Activated CD4-positive, alpha-beta T cell treated with anti-CD3 and anti-CD28 coated beads, Interleukin-2, amount 50 U/mL, for 48 hours (primary cell): ENCODE measurements around the gene SDR39U1.

Experiments used
- DNase-seq, 2 experiments: peaks; one replicate each; pipeline ENCODE4 v3.0.0-alpha.2; 2020

The SDR39U1 gene

DNA sequence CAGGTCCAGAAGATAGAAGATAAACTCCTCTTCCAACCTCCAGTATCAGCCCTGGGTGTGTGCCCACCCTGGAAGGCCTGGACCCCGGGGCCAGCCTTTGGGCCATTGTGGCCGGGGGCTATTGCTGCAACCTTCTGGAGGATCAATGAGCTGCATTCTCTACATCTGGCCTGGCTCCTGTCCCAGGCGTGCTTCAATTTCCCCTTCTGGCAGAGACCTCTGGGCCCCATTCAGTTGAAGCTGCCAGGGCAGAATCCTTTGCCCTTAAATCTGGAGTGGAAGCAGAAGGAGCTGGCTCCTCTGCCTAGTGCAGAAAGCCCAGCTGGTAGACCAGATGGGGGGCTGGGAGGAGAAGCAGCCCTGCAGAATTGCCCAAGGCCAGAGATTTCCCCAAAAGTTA is 33.8 kb downstream of the SDR39U1 start:
- no peak for DNase-seq

- DNase-seq = no peak
These were observed 34.8 kb downstream of the SDR39U1 start for GRCh38 chr14:24407608-24408325.

- DNase-seq = no peak
These were observed 36.2 kb downstream of the SDR39U1 start for GRCh38 chr14:24406416-24406815.

GRCh38 chr14:24404814-24405213 is 37.8 kb downstream of the SDR39U1 start:
- DNase-seq = no peak

DNA sequence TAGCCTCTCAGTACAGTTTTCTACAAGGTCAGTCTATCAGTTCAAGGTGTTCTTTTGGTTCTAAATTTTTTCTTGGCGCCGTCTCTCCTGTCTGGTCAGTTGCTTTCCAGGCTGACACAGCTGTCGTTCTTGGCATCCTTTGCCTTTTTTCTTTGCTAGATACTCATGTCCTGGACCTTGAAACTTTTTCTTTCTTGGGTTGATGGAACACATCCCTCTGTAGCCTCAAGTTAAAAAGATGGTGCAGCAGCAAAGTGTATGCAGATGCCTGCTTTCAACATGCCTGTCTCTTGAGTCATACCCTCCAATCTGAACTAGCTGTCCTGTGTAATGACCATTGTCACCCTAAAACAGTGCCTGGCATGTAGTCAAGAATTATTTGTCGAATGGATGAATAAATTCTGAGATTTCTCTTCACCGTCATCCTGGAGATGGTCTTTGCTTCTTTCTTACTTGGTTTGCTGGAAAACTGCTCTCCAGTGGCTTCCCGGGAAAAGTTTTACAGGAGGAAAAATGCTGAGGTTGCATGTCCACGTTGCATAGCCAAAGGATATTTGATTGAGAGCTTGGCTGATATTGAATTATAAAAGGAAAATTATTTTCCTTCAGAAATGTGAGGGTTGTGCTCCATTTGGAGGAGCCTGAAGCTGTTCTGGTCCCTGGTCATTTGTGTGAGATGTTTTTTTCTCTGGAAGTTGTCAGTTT is 39.1 kb downstream of the SDR39U1 start:
- DNase-seq = no peak

GRCh38 chr14:24401810-24402702 is 40.5 kb downstream of the SDR39U1 start:
- DNase-seq = no peak

- DNase-seq = no peak
These were observed 42.4 kb downstream of the SDR39U1 start for GRCh38 chr14:24399999-24400718.

- no peak for DNase-seq
These were observed 43.1 kb downstream of the SDR39U1 start for GRCh38 chr14:24399447-24399822.

DNA sequence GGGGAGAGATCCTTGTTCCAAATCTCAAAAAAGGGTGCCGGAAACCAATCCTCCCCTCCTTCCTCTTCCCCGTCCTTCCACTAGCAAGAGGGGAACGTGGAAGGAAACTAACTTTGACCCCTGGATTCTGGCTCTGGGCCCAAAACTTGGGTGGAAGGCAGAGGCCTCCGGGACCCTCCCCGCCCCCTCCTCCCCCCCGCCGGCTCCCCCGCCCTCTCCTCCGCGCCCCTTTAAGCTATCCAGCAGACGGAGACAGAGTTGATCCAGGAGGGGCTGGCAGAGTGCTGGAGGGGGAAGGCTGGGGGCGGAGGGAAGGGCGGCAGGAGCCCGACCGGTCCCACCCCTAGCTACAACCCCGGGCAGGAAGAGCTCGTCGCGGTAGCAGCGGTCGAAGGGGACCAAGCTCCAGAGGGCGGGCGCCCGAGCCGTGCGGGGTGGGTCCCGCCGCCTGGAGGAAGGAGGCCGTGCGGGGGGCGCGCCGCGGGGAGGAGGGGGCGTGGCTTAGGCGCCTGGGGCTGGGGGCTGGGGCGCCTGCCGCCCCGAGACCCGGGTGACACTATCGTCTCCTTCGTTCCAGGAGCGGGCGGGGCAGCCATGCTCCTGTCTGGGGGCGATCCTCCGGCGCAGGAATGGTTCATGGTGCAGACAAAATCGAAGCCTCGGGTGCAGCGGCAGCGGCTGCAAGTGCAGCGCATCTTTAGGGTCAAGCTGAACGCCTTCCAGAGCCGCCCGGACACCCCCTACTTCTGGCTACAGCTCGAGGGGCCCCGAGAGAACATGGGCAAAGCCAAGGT is 43.7 kb downstream of the SDR39U1 start, which contains the start of gene NYNRIN:
NYNRIN (plus strand) TSS at position 351 of the 794 bp plus-strand sequence; CDS start at position 595, 244 bp downstream.
- DNase-seq = peak; percentile 11 to 12

DNA sequence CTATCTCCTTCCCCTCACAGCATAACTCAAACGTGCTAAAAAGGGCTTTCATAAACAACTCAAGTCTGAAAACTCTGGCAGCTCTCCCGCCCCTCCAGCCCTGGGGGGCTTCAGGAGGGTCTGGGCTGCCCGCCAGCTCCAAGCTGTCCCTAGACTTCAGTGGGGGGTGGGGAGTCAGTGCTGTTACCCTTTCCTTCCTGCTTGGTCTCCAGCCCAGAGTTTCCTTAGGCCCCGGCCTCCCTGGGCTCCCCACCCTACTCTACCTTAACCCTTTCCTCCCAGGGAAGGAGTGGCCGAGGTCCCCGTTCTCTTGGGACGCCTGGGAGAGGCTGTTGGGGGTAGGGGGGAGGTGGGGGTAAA is 44.3 kb downstream of the SDR39U1 start:
- no peak for DNase-seq

GRCh38 chr14:24397639-24398292 is 44.8 kb downstream of the SDR39U1 start:
- no peak for DNase-seq

DNA sequence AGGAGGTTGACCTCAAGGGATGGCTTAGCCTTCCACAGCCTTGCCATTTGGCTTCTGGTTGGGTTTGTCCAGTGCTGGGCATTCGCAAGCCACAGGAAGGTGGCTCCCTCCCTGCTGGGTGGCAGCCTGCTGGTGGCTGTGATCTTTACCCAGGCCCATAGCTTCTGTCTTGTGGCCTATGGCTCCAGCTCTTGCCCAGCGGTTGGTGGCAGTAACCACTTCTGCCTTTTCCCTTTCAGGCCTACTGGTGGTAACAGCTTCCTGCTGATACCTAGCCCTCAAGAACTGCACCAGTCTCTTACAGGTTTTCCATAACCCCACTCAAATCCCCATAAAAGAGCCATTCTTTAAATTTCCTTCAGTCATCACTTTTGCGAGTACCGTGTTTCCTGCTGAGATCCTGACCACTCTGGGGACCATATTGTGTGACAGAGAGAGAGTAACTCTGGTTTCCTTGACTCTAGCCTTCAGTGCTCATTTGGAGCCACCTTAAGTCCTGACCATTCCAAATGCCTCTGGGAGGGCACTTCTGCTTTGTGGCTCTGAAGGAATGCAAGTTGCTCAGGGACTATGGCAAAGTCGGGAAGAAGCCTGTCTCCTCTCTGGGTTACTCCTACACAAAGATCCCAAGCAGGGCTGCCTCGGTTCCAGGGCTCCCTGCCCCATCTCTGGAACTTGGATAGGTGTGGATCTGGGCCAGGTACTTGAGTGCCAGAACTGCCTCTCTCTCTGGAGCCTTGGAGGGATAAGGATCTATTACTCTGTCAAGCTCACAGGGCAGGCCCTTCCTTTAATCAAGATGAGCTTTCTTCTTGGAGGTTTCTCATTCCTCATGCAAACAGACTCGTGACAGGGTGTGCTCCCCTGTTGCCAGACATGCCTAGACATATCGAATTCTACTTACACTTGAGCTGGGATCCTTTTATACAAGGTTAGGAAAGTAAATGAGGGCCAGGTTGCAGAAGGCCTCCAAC is 46.7 kb downstream of the SDR39U1 start:
- no peak for DNase-seq

DNA sequence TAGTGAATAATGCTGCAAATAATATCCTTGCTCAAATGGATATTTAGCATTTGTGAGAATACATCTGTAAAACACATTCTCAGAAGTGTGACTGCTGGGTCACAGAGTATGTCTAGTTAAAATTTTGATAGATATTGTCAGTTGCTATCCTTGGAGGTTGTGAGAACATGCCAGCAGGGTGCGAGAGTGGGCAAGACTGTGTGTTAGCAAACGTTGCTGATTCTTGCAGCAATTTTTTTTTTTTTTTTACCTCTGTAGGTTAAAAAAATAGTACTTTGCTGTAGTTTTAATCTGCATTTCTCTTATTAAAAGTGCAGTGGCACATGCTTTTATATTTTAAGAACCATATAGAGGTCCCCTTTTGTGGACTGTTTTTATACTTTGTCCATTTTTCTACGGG is 48.3 kb downstream of the SDR39U1 start:
- DNase-seq = no peak

DNA sequence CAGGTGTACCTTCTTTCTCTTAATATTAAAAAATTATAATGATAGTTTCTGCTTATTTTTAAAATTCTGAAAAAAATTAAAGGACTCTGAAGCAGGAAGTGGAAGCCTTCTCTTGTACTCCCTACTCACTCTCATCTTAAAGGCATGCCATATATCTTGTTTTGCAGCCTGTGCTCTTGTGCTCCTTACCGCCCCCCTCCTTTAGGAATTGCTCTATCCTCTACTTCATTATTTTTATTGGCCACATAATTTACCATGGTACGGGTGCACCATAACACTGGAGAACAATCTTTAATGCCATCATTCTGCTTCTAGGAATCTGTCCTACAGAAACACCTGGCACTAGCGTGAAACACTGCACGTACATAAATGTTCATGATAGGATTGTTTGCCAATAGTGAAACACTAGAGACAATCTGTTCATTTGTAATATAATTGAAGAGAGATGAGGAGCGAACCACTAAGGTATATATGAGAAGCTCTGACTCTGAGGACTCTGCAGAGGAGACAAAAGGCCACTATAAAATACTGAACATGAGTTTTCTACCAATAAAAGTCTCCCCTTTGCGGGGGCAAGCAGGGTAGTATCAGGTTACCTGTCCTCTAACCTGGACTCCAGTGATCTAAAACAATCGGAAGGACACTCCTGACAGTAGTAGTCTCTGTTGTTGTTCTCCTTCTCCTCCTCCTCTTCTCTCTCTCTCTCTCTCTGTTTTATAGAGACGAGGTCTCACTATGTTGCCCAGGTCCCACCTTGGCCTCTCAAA is 50.1 kb downstream of the SDR39U1 start:
- DNase-seq = no peak

GRCh38 chr14:24390701-24391468 is 51.7 kb downstream of the SDR39U1 start:
- DNase-seq = no peak
